Esophagus squamous epithelium (tissue), 5 donors: ENCODE results near the gene CCL1. TPM values are rescaled to one million over a fixed set of nuclear protein-coding genes. Genes with fewer than 3 reads are reported as not detected.

Experiments used
- DNase-seq: peaks from one replicate; lab custom pipeline; 2025; lab: John Stamatoyannopoulos, UW
- H3K27ac ChIP-seq, 4 donors: fragments of 200-600 bp; sonication (generic); one replicate each; pipeline ENCODE4 v1.5.1; 2016 to 2019; ENCODE audit warnings: mild to moderate bottlenecking in 1 of 4
- H3K27me3 ChIP-seq, 4 donors: fragments of 200-600 bp; sonication (generic); 1 replicate in 3 of 4; 2 replicates in 1 of 4; pipeline versions ENCODE4 v1.5.1 to v1.6.0; 2017 to 2021; ENCODE audit warnings: antibody characterized with exemption in 1 of 4
- H3K36me3 ChIP-seq, 3 donors: fragments of 200-600 bp; sonication (generic); one replicate each; pipeline ENCODE4 v1.5.1; 2016 to 2019
- H3K4me1 ChIP-seq, 3 donors: fragments of 200-600 bp; sonication (generic); one replicate each; pipeline ENCODE4 v1.5.1; 2017 to 2019
- H3K4me3 ChIP-seq, 4 donors: fragments of 200-600 bp; sonication (generic); 1 replicate in 3 of 4; 2 replicates in 1 of 4; pipeline ENCODE4 v1.5.1; 2016 to 2019; ENCODE audit warnings: mild to moderate bottlenecking in 2 of 4, moderate library complexity in 1 of 4
- H3K9me3 ChIP-seq, 3 donors: fragments of 200-600 bp; sonication (generic); one replicate each; pipeline ENCODE4 v1.5.1; 2016 to 2019
- POLR2A ChIP-seq, 4 donors: fragments of 450-650 bp; IDR thresholded peaks; one replicate each; pipeline ENCODE4 v1.6.1; 2017; ENCODE audit warnings: antibody characterized with exemption in 4 of 4, mild to moderate bottlenecking in 4 of 4, moderate library complexity in 3 of 4
- WGBS, 2 donors: methylation state at CpG; one replicate each; pipeline ENCODE4 v1.1.5; 2018; 5-methylcytosine and 5-hydroxymethylcytosine counted together
- intact Hi-C: fragments of 100-400 bp; cut with DNase I; formaldehyde crosslinking; loops from one replicate; pipeline ENCODE4 v1.15.0; 2022
- total RNA-seq, 4 donors: library from RNA; depleted of rRNA; stranded (reverse); fragments of >200 nt; gene quantifications; one replicate each; pipeline ENCODE4 v1.1.0, GENCODE V29; 2016
- TF ChIP-seq, protein P1 (sequence below), 6 experiments: fragments of 450-650 bp in 4 of 6; fragments of 200-600 bp in 2 of 6; sonication (generic) in 2 of 6; IDR thresholded peaks; one replicate each; pipeline ENCODE4 v1.5.1; 2016 to 2019; ENCODE audit warnings: antibody characterized with exemption in 6 of 6, mild to moderate bottlenecking in 4 of 6, moderate library complexity in 4 of 6
- donor health status: DM: yes; HTN: yes; CAD: no.

Gene CCL1
- total RNA-seq, 4 donors from 2014 or later = not detected

DNA sequence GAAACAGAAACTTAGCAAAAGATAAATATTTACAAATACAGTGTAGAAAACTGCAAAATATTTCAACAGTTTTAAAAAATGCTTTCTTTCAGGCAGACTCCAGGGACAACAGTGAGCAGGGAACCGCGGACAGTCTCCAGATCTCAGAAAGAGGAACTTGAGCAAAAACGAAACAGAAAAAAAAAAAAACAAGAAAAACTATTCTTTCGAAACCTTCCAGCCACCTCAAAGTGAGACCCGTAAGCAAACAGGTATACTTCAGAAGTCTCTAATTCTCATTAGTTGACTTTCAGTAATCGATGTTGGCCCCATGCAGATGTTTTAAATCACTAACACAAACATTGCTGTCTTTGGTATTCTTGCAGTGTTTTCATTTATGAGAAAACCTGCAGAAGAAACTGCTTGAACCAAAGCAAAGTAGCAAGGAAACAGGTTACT lies 15.7 kb upstream of the CCL1 start:
- Histone ChIP-seq H3K4me3 (no peak overlapping the region), H3K27me3 (peaks cover 0 to 19% (median 0%) of the 10 kb centered on the region in 4 donors), H3K9me3 (no peaks in the 10 kb centered on the region), H3K27ac (no peak overlapping the region), H3K4me1 (peaks cover 0 to 17% (median 0%) of the 10 kb centered on the region in 3 donors), H3K36me3 (no peaks in the 10 kb centered on the region)
- 11% methylated on average over 6 of the region's 6 CpGs for WGBS, 2 donors
- intact Hi-C loops = loop anchor here (10.0 kb wide), 1 partner anchor 56 kb away; no protein-coding TSS in a partner anchor
- no peak for DNase-seq
- TF ChIP-seq, protein P1, sequence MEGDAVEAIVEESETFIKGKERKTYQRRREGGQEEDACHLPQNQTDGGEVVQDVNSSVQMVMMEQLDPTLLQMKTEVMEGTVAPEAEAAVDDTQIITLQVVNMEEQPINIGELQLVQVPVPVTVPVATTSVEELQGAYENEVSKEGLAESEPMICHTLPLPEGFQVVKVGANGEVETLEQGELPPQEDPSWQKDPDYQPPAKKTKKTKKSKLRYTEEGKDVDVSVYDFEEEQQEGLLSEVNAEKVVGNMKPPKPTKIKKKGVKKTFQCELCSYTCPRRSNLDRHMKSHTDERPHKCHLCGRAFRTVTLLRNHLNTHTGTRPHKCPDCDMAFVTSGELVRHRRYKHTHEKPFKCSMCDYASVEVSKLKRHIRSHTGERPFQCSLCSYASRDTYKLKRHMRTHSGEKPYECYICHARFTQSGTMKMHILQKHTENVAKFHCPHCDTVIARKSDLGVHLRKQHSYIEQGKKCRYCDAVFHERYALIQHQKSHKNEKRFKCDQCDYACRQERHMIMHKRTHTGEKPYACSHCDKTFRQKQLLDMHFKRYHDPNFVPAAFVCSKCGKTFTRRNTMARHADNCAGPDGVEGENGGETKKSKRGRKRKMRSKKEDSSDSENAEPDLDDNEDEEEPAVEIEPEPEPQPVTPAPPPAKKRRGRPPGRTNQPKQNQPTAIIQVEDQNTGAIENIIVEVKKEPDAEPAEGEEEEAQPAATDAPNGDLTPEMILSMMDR (IDR thresholded peaks at IDR 0.05) = no peak
- TF ChIP-seq POLR2A (IDR thresholded peaks at IDR 0.05) = no peak

DNA sequence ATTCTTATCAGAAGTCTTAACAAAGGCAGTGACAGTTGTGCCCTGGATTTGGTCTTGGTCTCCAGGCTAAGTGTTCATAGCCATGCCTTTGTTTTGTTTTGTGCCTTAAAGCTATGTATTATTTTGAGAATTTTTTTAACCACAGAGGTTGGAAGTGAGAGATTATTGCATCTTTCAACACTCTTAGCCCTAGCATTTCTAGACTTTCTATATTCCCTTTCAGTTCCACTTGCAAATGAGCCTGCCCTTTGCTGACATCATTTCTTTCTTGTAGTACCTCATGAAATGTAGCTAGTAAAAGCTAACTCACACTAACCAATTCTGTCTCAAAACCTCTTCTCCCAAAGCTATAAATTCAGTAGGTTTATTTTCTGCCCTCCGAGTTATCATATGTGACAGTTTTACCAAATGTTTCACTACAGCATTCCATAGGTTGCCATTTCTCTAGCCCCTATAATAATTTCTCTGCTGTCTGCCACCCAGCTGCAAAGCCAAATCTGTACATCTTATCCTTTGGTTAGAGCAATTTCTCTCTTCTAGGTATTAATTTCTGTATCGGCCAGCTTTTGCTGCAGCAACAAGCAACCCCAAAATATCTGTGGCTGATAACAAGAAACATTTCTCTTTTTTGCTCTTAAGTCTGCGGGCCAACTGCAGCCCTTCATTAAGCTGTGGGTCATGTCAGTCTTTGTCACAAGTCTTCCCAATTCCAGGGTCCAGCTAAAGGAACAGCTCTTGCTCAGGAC lies 14.2 kb upstream of the CCL1 start:
- 87 to 88% methylated on average over 3 of the region's 3 CpGs for WGBS, 2 donors

DNA sequence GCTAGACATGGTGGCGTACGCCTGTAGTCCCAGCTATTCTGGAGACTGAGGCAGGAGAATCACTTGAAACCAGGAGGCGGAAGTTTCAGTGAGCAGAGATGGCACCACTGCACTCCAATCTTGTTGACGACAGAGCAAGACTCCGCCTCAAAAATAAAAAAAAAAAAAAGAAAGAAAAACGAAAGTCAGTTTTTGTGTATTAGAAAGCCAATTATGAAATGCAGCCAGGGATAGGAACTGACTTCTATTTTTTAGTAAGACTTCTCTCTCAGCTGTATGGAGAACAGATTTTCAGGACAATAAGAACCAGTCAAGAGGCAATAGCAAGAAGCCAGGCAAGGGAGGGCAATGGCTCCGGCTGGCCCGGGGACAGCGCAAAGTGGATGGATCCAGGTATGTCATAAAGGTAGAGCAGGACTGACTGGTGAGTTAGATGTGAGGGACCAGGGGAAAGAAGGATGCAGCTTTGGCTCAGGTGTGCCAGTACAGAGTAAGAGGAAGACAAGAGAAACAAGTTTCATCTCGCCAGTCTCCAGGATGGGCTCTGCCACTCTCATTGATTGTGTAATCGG lies 12.5 kb upstream of the CCL1 start:
- TF ChIP-seq POLR2A (IDR thresholded peaks at IDR 0.05) = no peak
- TF ChIP-seq, protein P1 (IDR thresholded peaks at IDR 0.05) = no peak
- H3K9me3 ChIP-seq = no peaks in the 10 kb centered on the region
- 82 to 84% methylated on average over 11 of the region's 11 CpGs for WGBS, 2 donors
- H3K27ac ChIP-seq = no peak overlapping the region
- no peaks in the 10 kb centered on the region for H3K36me3 ChIP-seq
- DNase-seq = no peak
- intact Hi-C loops = loop anchor here (10.0 kb wide), 1 partner anchor 59 kb away; no protein-coding TSS in a partner anchor
- peaks cover 0 to 10% (median 0%) of the 10 kb centered on the region in 3 donors for H3K4me1 ChIP-seq
- no peak overlapping the region for H3K4me3 ChIP-seq
- H3K27me3 ChIP-seq = peaks cover 0 to 12% (median 0%) of the 10 kb centered on the region in 4 donors

More for the DNA sequence above, 14.2 kb upstream of the CCL1 start:
- peaks cover 0 to 12% (median 0%) of the 10 kb centered on the region in 4 donors for H3K27me3 ChIP-seq
- H3K4me3 ChIP-seq = no peak overlapping the region
- H3K9me3 ChIP-seq = no peaks in the 10 kb centered on the region
- H3K36me3 ChIP-seq = no peaks in the 10 kb centered on the region
- no peak for DNase-seq
- peaks cover 0 to 10% (median 0%) of the 10 kb centered on the region in 3 donors for H3K4me1 ChIP-seq
- TF ChIP-seq POLR2A (IDR thresholded peaks at IDR 0.05) = no peak
- TF ChIP-seq, protein P1 (IDR thresholded peaks at IDR 0.05) = no peak
- H3K27ac ChIP-seq = no peak overlapping the region
- intact Hi-C loops = loop anchor here (10.0 kb wide), 1 partner anchor 58 kb away; no protein-coding TSS in a partner anchor

DNA sequence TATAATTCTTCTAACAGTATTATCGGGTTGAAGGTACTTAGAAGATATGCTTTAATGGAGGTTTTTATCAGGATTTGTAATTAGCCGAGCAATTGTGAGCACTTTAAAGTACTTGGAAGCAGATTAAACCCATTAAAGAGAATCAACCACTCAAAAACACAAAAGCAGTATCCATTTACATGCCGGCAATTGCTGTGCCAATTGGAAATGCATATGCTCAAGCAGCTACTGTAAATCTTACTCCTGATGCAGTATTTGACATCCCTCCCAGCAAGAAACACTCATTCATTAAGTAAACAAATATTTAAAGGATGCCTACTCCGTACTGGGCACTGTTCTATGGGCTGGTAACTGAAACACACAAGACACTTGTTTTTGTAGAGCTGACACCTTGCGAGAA lies 11.4 kb upstream of the CCL1 start:
- Histone ChIP-seq H3K4me3 (no peak overlapping the region), H3K9me3 (no peaks in the 10 kb centered on the region), H3K27me3 (peaks cover 0 to 5% (median 0%) of the 10 kb centered on the region in 4 donors), H3K4me1 (peaks cover 0 to 10% (median 0%) of the 10 kb centered on the region in 3 donors), H3K27ac (no peak overlapping the region), H3K36me3 (no peaks in the 10 kb centered on the region)
- 75 to 84% methylated on average over 5 of the region's 5 CpGs for WGBS, 2 donors
- intact Hi-C loops = loop anchor here (10.0 kb wide), 1 partner anchor 60 kb away; no protein-coding TSS in a partner anchor
- no peak for TF ChIP-seq POLR2A (IDR thresholded peaks at IDR 0.05)
- TF ChIP-seq, protein P1 (IDR thresholded peaks at IDR 0.05) = no peak
- no peak for DNase-seq
